Esophagus squamous epithelium (tissue), 4 donors: ENCODE results near the gene AIDA.

Source experiments
- POLR2A ChIP-seq, 4 donors: fragments of 450-650 bp; IDR thresholded peaks; one replicate each; pipeline ENCODE4 v1.6.1; 2017; ENCODE audit warnings: antibody characterized with exemption in 4 of 4, mild to moderate bottlenecking in 4 of 4, moderate library complexity in 3 of 4
- TF ChIP-seq, protein P1 (sequence below), 6 experiments: fragments of 450-650 bp in 4 of 6; fragments of 200-600 bp in 2 of 6; sonication (generic) in 2 of 6; IDR thresholded peaks; one replicate each; pipeline ENCODE4 v1.5.1; 2016 to 2019; ENCODE audit warnings: antibody characterized with exemption in 6 of 6, mild to moderate bottlenecking in 4 of 6, moderate library complexity in 4 of 6

- TF ChIP-seq, protein P1, sequence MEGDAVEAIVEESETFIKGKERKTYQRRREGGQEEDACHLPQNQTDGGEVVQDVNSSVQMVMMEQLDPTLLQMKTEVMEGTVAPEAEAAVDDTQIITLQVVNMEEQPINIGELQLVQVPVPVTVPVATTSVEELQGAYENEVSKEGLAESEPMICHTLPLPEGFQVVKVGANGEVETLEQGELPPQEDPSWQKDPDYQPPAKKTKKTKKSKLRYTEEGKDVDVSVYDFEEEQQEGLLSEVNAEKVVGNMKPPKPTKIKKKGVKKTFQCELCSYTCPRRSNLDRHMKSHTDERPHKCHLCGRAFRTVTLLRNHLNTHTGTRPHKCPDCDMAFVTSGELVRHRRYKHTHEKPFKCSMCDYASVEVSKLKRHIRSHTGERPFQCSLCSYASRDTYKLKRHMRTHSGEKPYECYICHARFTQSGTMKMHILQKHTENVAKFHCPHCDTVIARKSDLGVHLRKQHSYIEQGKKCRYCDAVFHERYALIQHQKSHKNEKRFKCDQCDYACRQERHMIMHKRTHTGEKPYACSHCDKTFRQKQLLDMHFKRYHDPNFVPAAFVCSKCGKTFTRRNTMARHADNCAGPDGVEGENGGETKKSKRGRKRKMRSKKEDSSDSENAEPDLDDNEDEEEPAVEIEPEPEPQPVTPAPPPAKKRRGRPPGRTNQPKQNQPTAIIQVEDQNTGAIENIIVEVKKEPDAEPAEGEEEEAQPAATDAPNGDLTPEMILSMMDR (IDR thresholded peaks at IDR 0.05), result no peak
- no peak for TF ChIP-seq POLR2A (IDR thresholded peaks at IDR 0.05)
These were observed 22.4 kb upstream of the AIDA start for GRCh38 chr1:222734740-222735139.
